Cerebellar cortex (tissue), 1 donor: ENCODE results near the gene HSBP1L1.

ENCODE experiments used
- DNase-seq: peaks from one replicate; pipeline ENCODE4 v3.0.0-alpha.2; 2015; ENCODE audit warnings: low spot score

The HSBP1L1 gene

DNA sequence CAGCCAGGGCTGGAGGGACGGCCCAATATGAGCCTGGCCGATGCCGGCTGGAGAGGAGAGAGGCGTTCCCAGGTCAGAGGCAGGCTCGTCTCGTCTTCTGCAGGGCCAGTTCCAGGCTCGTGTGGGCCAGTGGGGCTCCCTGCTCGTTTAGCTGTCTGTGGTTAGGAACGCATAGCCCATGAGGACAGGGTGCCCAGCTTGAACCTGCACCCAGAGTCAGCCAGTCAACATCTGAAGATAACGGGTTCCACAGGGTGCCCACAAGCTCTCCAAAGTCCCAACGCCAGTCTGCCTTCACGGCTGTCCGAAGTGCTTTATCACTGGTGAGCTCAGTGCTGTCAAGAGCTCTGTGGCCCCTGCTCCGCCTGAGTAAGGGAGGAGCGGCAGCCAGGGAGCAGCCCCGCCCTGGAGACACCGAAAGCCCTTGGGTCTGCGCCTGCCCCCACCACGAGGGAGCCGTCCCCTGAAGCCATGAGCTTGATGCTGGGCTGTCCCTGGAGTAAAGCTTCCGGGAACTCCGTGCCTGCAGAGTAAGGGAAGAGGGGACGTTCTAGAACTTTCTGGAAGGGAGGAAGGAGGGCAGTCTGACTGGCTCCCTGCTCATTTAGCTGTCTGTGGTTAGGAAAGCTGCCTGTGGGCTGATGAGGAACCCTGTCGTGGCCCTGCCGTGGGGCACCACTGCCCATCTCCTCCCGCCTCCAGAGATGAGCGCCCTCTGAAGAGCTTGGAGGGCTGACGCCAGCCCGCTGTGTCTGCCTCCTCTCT lies 2.7 kb upstream of the HSBP1L1 start:
- no peak for DNase-seq

DNA sequence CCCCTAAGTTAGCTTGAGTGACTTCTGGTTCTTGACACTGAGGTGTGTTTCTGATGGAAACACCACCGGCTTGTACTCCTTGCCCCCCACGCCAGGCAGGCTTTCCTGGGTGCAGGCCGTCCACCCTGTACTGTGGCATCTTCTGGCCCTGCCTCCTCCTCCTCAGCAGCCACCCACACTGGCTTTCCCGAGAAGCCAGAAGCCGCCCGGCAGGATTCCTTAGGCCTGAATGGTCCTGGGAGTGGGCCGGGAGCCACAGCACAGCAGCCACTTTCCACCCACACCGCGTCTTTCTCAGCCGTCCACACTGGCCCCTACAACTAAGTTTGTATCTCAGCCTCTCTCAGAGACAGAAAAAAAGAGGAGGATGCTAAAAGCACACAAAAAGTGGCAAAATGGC lies 2.1 kb upstream of the HSBP1L1 start:
- no peak for DNase-seq

DNA sequence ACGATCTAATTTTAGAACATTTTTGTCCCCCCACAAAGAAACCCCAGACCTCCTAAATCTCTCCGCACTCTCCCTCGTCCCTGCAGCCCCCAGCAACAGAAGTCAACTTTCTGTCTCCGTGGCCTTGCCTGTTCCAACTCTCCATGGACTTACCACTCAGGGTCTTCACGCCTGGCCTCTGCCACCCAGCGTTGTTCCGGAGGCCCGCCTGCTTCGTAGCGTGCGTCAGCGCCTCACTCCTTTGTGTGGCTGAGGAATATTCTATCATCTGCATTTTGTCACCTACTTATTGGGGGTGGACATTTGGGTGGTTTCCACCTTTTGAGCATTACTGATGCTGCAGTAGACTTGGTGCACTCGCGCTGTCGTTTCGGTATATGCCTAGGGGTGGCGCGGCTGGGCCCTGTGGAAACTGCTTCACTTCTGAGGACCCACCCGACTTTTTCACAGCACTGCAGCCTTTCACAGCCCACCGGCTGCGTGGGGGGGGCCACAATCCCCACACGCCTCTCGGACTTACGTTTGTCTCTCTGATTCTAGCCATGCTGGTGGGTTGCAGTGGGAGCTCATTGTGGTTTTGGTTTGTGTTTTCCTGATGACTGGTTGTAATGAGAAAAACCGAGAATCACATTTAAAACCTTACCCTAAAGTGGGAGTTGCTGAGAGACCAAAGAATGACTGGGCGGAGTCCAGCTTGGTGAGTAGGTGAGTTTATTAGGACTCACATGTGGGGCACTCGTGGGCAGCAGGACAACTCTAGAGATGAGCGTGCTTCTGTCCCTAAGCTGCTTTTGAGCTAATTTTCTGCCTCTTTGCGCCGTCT lies 1.4 kb upstream of the HSBP1L1 start:
- no peak for DNase-seq

DNA sequence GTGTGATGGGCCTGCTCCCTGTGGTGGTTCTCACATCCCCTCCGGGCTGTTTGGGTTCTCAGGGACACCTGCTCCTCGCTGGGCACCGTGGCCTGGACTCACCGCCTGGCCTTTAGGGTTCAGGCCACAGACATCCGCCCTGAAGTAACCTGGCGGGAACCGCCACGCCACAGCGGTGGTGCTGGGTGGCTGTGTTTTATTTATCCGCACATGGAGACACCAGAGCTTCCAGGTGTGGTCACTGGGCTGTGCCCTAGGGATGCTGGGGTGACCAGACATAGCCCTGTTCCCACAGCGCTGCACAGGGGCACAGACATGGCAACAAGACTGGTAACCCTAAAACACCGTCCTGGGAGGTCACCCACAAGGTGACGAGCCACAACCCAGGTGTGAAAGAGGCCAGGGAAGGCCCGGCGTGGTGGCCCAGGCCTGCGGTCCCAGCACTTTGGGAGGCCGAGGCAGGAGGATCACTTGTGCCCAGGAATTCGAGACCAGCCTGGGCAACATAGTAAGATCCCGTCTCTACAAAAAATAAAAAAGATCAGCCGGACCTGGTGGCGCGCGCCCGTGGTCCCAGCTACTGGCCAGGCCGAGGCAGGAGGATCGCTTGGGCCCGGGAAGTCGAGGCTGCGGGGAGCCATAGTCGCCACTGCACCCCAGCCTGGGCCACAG lies 649 bp upstream of the HSBP1L1 start:
- DNase-seq, result no peak

DNA sequence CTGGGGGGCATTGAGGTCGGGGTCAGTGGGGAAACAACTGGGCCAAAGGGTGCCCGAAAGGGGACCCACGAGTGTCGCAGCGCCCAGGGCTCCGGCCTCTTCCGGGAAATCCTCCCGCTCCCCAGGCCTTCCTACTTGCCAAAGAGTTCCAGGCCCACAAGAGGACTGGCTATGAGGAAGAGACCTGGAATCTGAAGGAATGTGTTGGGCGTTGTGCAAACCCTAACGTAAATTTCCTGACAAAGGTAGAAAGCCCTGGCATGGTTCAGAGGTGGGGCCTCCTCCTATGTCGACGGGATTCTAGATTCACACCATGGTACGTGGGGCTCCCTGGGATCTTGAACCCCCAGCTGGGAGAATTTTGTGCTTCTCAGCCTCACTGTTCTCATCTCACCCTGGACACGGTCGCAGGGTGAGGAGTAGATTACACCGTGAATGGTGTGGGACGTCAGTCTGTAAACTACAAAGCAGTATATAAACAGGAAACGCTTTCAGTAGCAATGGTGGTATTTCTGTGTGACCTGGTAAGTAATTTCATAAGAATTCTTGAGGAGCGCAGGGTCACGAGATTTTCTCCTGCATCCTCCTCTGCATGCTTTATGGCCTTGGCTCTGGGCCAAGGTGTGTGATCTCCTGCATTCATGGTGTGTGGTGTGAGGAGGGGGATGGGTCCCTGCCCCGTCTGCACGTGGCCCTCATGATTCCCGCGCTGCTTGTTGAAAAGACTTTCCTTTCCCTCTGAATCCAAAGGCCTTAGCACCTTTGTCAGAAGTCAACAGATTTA lies 868 bp downstream of the HSBP1L1 start:
- DNase-seq, result peak; percentile 59

DNA sequence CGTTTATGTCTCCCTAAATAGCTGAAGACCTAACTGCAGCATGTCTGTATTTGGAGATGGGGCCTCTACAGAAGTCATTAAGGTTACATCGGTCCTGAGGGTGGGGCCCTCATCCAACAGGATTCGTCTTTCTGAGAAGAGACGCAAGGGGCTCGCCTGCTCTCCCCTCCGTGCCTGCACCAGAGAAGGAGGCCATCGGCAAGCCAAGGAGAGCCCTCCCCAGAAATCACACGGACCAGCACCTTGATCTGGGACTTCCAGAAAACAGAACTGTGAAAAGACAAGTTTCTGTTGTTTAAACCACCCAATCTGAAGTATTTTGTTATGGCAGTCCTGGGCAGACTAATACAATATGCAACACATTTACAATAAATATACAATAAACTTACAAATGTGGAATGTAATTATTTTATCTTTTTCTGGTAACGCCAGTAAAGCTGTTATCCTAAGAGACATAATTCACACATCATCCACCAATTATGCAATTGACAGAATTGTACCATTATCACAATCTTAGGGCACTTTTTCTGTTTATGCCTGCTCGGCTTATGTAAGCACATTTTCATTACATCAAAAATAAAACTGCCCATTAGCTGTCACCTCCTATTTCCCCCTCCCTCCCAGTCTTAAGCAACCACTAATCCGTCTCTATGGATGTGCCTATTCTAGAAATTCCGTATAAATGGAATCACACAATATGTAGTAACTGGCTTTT lies 6.1 kb downstream of the HSBP1L1 start:
- DNase-seq, result no peak

DNA sequence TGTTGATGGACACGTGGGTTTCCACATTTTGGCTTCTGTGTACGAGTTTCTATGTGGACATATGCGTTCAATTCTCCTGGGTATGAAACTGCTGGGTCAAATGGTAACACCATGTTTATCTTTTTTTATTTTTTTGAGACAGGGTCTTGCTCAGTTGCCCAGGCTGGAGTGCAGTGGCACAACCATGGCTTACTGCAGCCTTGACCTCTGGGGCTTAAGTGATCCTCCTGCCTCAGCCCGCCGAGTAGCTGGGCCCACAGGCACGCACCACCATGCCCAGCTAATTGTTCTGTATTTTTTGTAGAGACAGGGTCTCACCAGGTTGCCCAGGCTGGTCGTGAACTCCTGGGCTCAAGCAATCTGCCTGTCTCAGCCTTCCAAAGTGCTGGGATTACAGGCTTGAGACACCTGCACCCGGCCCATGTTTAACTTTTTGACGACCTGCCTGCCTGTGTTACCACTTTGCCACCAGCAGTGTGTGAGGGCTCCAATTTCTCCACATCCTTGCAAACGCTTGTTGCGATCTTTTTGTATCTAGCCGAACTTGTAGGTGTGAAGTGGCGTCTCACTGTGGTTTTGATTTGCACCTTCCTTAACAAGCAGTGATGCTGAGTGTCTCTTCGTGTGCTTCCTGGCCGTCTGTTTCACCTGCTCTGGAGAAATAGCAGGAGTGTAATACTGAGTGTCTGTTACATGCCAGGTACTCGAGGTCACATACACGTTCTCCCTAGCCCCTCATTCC lies 6.9 kb downstream of the HSBP1L1 start:
- DNase-seq, result no peak

DNA sequence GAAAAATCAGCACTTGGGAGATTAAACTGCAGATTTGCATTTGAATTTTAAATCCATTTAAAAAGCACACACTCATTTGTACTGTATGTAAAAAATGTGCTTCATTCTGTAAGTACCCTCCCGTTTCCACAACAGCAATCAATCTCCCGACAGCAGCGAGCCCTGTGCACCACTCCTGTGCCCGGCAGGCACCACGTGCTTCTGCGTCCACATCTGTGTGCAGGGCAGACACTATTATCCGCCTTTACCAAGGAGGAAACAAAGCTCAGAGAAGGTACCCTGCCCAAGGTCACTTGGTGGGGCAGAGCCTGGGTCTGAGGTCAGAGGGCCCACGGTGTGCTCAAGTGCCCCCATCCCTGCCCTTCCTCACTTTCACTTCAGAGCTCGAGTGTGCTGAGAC lies 7.5 kb downstream of the HSBP1L1 start:
- no peak for DNase-seq

DNA sequence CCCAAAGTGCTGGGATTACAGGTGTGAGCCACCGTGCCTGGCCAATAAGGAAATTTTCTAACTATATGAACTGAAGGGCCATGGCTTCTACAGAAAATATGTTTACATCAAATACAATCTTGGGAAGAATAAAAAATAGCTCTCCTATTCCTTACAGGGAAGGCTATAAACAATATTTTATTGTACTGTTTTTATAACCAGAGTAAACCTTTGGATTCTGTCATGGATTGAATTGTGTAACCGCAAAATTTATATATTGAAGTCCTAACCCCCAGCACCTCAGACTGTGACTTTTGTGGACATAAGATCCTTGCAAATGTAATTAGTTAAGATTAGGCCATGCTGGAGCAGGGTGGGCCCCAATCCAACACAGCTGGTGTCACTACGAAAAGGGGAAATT lies 8.3 kb downstream of the HSBP1L1 start:
- DNase-seq, result no peak

DNA sequence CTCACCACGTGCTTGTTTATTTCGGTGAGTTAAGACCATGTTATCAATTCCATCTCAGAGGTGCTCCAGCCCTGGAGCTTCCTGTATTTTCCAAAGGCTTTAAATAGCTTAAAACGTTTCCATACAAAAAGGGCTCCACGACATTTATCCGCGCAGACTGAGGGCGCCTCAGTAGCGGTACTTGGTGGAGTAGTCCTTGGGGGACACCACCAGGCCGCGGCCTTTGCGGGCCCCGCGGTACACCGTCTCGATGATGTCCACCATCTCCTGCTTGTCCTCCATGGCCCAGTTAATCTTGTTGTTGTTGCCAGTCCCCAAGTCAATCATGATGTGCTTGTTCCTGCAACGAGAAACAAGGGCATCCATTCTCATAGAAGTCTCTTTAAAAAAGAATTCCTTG lies 9.1 kb downstream of the HSBP1L1 start:
- no peak for DNase-seq

DNA sequence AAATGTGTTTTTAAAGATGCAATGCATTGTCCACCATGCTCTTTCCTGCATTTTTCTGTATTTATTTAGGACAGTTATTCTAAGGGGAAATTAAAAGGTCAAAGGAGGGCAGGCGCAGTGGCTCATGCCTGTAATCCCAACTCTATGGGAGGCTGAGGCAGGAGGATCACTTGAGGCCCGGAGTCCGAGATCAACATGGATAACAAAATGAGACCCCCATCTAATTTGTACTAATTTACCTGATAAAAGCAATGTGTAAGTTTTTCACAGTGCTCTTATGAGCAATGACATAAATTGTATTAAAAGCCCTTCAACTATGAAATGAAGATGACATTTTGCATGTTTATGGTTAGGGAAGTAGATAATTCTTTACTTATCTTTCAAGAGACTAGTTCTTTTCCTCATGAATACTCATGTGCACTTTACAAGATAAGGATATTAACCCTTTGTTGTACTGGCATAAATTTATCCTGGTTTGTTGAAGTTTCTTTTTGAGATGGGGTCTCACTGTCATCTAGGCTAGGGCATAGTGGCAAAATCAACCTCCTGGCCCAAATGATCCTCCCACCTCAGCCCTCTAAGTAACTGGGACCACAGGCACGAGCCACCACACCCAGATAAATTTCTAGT lies 9.7 kb downstream of the HSBP1L1 start:
- DNase-seq, result no peak

DNA sequence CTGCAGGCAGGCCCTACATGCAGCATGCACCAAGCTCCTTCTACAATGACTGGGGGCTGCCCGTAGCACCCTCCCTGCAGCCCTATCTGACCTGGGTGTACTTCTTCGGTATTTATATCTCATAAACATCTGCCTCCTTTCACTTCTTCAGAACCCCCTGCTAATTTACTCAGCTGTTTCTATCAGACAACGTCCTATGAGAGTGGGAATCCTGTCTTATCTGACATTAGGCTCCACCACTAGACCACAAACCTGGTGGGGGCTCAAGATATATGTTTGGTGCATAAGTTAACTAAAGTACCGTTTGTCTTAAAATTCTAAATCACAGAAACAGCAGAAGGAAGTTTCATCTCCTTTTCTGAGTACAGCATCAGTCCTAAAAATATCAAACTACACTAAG lies 10.6 kb downstream of the HSBP1L1 start:
- DNase-seq, result no peak

DNA sequence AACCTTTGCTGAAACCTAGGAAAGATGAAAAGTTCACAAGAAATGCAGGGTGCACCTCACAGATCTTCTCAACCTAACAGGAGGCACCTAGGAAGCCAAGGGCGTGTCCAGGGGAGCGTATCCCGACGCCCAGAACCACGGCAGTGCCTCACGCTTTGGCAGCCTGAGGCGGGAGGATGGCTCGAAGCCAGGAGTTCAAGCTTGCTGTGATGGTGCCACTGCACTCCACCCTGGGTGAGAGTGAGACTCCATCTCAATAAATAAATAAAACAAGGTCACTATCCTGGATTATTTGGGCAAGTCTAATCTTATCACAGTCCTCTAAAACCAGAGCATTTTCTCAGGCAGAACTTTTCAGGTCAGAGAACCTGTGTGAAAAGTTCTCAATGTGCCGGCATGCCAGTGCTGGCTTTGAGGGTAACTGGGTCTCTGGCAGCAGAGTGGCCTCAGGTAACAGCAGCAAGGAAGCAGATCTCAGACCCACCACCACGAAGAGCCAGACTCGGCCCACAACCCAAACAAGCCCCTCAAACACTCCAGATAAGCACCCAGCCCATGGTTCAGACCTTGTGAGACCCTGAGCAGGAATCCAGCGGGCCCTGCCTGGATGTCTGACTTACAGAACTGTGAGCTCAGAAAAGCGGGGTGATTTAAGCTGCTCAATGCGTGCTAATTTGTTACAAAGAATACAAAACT lies 11.7 kb downstream of the HSBP1L1 start:
- no peak for DNase-seq

DNA sequence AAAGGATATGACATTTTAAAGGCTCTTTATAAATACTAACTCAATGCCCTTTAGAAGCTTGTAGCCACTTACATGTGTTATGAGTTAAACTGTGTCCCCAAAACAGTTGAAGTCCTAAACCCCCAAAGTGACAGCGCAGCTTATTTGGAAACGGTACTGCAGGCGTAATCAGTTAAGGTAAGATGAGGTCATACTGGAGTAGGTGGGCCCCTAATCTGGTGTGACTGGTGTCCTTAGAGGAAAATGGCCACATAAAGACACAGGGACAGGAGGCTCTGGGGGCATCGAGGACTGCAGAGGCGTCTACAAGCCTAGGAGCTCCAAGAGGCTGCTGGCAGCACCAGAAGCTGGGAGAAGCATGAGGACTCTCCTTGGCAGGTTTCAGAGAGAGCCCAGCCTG lies 15.4 kb downstream of the HSBP1L1 start:
- DNase-seq, result no peak

DNA sequence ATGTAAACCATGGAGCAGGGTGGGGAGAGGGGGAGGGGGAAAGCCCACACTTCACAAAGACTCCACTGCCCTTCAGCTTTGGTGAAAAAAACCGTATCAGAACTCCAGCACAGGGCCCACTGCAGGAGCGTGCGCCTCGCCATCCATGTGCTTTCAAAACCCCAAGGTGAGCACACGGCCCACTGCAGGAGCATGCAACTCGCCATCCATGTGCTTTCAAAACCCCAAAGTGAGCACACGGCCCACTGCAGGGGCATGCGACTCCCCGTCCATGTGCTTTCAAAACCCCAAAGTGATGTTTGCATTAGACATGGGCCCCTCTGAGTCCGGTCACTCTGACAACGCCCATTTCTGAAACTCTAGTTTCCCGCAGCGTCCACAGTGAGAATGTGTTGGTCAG lies 16.1 kb downstream of the HSBP1L1 start:
- DNase-seq, result no peak

DNA sequence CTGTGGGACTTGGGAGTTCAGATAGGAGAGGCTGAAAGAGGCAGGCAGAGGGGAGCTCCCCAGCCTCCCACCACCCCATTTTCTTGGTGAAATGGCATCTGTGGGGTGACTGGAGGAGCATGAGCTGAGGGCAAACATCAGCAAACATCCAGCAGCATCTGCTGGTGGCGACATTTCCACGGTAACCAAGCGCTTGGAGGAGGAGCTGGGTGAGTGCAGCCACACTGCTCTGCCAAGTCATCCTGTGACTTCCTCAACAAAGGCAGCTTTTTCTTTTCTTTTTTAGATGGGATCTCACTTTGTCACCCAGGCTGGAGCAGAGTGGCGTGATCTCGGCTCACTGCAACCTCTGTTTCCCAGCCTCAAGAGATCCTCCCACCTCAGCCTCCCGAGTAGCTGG lies 18.3 kb downstream of the HSBP1L1 start:
- no peak for DNase-seq

DNA sequence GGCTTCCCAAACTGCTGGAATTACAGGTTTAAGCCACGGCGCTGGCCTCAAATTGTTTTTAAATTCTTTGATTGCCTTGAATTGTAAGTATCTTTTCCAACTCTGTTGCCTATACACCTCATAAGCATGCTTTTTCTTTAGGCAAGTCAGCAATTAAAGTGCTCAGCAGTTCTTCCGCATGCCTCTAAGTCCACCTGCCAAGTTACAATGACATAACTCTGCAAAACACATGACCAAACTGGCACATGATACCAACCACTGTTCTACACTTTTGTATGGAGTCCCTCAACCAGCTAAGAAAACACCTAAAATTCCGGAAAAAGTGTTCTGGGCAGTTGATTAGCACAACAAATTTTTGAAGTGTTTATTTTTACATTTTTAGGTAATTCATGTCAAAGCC lies 18.8 kb downstream of the HSBP1L1 start:
- DNase-seq, result no peak

DNA sequence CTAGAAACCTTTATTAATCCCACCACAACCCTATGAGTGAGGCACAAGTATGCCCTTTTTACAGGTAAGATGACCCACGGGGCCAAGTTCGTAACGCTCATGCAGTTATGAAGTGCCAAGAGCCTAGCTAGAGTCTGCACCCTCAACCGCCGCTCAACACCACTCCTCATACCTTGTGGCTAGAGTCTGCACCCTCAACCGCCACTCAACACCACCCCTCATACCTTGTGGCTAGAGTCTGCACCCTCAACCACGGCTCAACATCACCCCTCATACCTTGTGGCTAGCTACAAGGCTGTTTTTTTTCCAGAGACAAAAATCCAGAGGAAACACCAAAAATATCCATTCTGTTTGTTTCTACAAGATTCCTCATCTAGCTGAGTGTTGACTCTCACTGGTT lies 19.4 kb downstream of the HSBP1L1 start:
- DNase-seq, result no peak

DNA sequence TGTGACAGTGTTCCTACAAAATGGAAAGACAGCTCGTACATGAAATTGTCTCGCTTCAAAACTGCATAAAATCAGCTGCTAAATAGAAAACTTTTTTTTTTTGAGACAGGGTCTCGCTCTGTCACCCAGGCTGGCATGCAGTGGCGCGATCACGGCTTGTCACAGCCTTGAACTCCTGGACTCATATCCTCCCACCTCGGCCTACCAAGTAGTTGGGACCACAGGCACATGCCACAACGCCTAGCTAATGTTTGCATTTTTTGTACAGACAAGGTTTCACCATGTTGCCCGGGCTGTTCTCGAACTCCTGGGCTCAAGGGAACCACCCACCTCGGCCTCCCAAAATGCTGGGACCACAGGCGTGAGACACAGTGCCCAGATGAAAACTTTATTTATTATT lies 20.7 kb downstream of the HSBP1L1 start:
- DNase-seq, result no peak

DNA sequence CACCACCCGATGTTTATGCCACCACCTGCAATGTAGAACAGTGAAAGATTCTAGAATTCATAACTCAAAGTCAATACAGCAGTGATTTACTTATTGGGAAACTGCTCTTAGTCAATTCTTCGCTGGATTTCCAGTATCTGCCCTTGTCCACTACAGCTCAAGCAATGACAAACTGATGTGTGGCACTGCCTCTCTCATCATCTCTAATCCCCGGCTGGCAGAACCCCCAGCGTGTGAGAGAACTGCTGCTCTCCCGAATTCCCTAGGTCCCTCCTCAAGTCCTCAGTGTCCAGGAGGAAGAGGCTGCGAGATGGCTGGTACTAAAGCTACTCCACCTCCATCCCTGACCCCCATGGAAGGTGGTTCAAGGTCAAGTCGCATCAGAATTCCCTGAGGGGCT lies 22.3 kb downstream of the HSBP1L1 start:
- no peak for DNase-seq
